Ishikawa (cell line): ENCODE measurements around the gene RGSL1.

ENCODE experiments used
- CEBPB ChIP-seq: IDR thresholded peaks from 2 replicates; pipeline ENCODE4 v1.6.1; 2012
- EP300 ChIP-seq: IDR thresholded peaks from 2 replicates; pipeline ENCODE4 v1.6.1; 2012; ENCODE audit warnings: borderline replicate concordance
- RAD21 ChIP-seq: IDR thresholded peaks from 2 replicates; pipeline ENCODE4 v1.6.1; 2012; ENCODE audit warnings: low read depth
- TAF1 ChIP-seq: IDR thresholded peaks from 2 replicates; pipeline ENCODE4 v1.6.1; 2012; ENCODE audit warnings: low read depth, mild to moderate bottlenecking

DNA sequence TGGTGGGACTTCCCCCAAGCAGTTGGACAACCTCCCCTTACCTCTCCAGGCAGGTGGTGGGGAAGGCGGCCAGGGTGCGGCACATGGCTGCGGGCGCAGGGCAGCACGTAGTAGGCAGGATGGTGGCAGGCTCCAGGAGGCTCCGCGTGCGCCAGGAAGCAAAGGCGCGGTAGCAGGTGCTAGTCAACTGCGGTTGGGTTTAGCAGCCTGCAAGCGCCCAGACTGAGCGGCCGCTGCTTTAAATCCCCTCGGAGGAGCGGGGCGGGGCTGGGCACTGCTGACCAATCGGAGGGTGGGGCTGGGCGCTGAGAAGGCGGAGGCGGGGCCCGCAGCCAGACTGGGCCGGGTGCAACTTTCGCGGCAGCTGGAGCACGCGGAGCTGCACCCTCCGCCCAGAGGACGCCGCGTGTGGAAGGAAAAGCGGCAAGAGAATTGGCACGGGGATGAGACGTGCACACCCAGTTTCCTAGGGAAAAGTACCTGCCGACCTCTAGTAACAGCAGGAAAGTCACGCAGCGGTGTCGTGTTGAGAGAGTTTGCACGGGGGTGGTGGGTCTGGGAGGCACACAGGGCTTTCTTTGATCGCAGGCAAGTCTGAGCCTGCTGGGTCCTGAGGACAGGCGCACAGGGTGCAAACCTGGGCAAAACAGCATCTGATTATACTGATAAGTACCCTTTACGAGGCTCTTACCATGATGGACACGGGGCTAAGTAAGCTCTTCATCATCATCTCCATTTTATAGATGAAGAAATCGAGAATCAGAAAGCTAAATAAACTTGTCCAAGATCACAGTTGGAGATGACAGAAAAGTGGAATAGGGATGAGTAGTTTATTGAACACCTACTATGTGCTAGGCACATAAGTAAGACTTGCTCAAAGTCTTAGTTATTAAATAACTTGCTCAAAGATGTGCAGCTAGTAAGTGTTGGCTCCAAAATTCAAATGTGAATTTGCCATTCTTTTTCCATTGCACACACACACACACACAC is 154.5 kb downstream of the RGSL1 start, which contains the start of gene RGS16:
- TF ChIP-seq TAF1 = no peak
- no peak for TF ChIP-seq EP300
- TF ChIP-seq RAD21 = no peak
- TF ChIP-seq CEBPB = no peak
